Tibial artery (tissue), 4 donors: ENCODE results near the gene TOPAZ1.

Source experiments
- DNase-seq, 2 donors: peaks; one replicate each; pipeline ENCODE4 v3.0.0-alpha.2; 2019
- H3K27ac ChIP-seq, 2 donors: fragments of 200-600 bp; sonication (generic) in 1 of 2; 1 replicate in 1 of 2; 2 replicates in 1 of 2; pipeline ENCODE4 v1.5.1; 2018 to 2019; ENCODE audit warnings: mild to moderate bottlenecking in 1 of 2
- H3K27me3 ChIP-seq, 2 donors: fragments of 200-600 bp; sonication (generic) in 1 of 2; one replicate each; pipeline versions ENCODE4 v1.5.1 to v1.6.0; 2016 to 2019
- H3K36me3 ChIP-seq, 3 donors: fragments of 200-600 bp; sonication (generic) in 2 of 3; one replicate each; pipeline ENCODE4 v1.5.1; 2016 to 2019; ENCODE audit warnings: mild to moderate bottlenecking in 2 of 3
- H3K4me1 ChIP-seq, 4 donors: fragments of 200-600 bp; sonication (generic) in 2 of 4; 1 replicate in 3 of 4; 2 replicates in 1 of 4; pipeline ENCODE4 v1.5.1; 2016 to 2019
- H3K4me3 ChIP-seq, 2 donors: fragments of 200-600 bp; sonication (generic) in 1 of 2; 1 replicate in 1 of 2; 2 replicates in 1 of 2; pipeline ENCODE4 v1.5.1; 2018 to 2019; ENCODE audit warnings: mild to moderate bottlenecking in 2 of 2
- H3K9me3 ChIP-seq, 3 donors: fragments of 200-600 bp; sonication (generic) in 1 of 3; one replicate each; pipeline ENCODE4 v1.5.1; 2016 to 2019
- intact Hi-C: fragments of 100-400 bp; cut with DNase I; formaldehyde crosslinking; loops from one replicate; pipeline ENCODE4 v1.15.0; 2023; ENCODE audit warnings: low total_unique reads
- TF ChIP-seq, protein P1 (sequence below), 2 experiments: fragments of 200-600 bp in 1 of 2; fragments of 450-650 bp in 1 of 2; IDR thresholded peaks; one replicate each; pipeline ENCODE4 v1.5.1; 2017 to 2019; ENCODE audit warnings: antibody characterized with exemption in 2 of 2, mild to moderate bottlenecking in 1 of 2, moderate library complexity in 1 of 2

TOPAZ1 gene

DNA sequence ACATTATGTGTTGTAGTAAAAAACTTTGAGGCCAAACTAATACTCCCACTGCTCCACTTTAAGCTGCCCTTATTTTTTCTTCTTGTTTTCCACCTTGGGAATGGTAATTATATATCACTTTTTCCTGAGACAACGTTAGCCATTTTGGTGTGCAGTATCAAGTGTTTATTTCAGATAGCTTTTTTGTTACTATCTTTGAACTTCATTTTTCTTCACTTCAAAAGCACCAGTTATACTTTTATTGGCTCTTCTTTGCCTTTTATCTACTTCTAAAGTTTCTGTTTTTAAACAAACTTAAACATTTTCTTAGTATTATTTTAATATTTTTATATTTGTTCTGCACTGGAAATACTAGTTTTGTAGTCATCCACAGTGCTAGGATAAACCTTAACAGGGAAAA, 6.5 kb downstream of the TOPAZ1 start:
- H3K4me3 ChIP-seq, result no peak overlapping the region
- H3K27me3 ChIP-seq, result peaks cover 0 to 3% of the 10 kb centered on the region in 2 donors
- no peak overlapping the region for H3K27ac ChIP-seq
- DNase-seq, result no peak
- peaks cover 0 to 17% (median 13%) of the 10 kb centered on the region in 3 donors for H3K9me3 ChIP-seq
- H3K4me1 ChIP-seq, result no peaks in the 10 kb centered on the region
- intact Hi-C loops, result no loop called here
- H3K36me3 ChIP-seq, result no peaks in the 10 kb centered on the region
- TF ChIP-seq, protein P1, sequence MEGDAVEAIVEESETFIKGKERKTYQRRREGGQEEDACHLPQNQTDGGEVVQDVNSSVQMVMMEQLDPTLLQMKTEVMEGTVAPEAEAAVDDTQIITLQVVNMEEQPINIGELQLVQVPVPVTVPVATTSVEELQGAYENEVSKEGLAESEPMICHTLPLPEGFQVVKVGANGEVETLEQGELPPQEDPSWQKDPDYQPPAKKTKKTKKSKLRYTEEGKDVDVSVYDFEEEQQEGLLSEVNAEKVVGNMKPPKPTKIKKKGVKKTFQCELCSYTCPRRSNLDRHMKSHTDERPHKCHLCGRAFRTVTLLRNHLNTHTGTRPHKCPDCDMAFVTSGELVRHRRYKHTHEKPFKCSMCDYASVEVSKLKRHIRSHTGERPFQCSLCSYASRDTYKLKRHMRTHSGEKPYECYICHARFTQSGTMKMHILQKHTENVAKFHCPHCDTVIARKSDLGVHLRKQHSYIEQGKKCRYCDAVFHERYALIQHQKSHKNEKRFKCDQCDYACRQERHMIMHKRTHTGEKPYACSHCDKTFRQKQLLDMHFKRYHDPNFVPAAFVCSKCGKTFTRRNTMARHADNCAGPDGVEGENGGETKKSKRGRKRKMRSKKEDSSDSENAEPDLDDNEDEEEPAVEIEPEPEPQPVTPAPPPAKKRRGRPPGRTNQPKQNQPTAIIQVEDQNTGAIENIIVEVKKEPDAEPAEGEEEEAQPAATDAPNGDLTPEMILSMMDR (IDR thresholded peaks at IDR 0.05), result no peak

- intact Hi-C loops, result no loop called here
- Histone ChIP-seq H3K9me3 (peaks cover 0 to 17% (median 13%) of the 10 kb centered on the region in 3 donors), H3K4me1 (no peaks in the 10 kb centered on the region), H3K4me3 (no peak overlapping the region), H3K36me3 (no peaks in the 10 kb centered on the region), H3K27me3 (no peaks in the 10 kb centered on the region), H3K27ac (no peak overlapping the region)
- TF ChIP-seq, protein P1 (IDR thresholded peaks at IDR 0.05), result no peak
- no peak for DNase-seq
Observed at GRCh38 chr3:44252332-44252959, 10.8 kb downstream of the TOPAZ1 start.

DNA sequence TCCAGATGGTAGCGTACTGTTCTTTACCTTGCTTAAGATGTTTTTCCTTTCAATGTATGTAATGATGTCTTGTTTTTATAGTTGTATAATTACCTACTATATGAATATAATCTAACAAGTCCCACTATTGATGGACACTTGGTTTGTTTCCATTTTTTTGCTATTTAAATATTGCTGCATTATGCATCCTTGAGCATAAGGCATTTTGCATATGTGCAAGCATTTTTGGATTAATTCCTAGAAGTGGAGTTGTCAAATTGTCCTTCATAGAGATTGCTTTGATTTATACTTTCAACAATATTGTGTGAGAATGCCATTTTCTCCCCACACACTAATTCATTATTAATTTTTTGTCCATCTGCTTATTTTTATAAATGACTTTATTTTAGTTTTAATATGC, 17.7 kb downstream of the TOPAZ1 start:
- intact Hi-C loops, result no loop called here
- no peaks in the 10 kb centered on the region for H3K4me1 ChIP-seq
- TF ChIP-seq, protein P1 (IDR thresholded peaks at IDR 0.05), result no peak
- H3K27ac ChIP-seq, result no peak overlapping the region
- peaks cover 0 to 3% of the 10 kb centered on the region in 2 donors for H3K27me3 ChIP-seq
- DNase-seq, result no peak
- H3K9me3 ChIP-seq, result no peaks in the 10 kb centered on the region
- H3K4me3 ChIP-seq, result no peak overlapping the region
- no peaks in the 10 kb centered on the region for H3K36me3 ChIP-seq

- Histone ChIP-seq H3K27ac (no peak overlapping the region), H3K4me1 (no peaks in the 10 kb centered on the region), H3K36me3 (no peaks in the 10 kb centered on the region), H3K9me3 (no peaks in the 10 kb centered on the region), H3K27me3 (peaks cover 0 to 3% of the 10 kb centered on the region in 2 donors), H3K4me3 (no peak overlapping the region)
- TF ChIP-seq, protein P1 (IDR thresholded peaks at IDR 0.05), result no peak
- intact Hi-C loops, result no loop called here
- no peak for DNase-seq
Observed at GRCh38 chr3:44264146-44264545, 22.5 kb downstream of the TOPAZ1 start.

- H3K9me3 ChIP-seq, result no peaks in the 10 kb centered on the region
- TF ChIP-seq, protein P1 (IDR thresholded peaks at IDR 0.05), result no peak
- peaks cover 0 to 3% of the 10 kb centered on the region in 2 donors for H3K27me3 ChIP-seq
- H3K36me3 ChIP-seq, result no peaks in the 10 kb centered on the region
- H3K27ac ChIP-seq, result no peak overlapping the region
- no peak overlapping the region for H3K4me3 ChIP-seq
- no peaks in the 10 kb centered on the region for H3K4me1 ChIP-seq
- intact Hi-C loops, result no loop called here
- no peak for DNase-seq
Observed at GRCh38 chr3:44265815-44266214, 24.1 kb downstream of the TOPAZ1 start.

DNA sequence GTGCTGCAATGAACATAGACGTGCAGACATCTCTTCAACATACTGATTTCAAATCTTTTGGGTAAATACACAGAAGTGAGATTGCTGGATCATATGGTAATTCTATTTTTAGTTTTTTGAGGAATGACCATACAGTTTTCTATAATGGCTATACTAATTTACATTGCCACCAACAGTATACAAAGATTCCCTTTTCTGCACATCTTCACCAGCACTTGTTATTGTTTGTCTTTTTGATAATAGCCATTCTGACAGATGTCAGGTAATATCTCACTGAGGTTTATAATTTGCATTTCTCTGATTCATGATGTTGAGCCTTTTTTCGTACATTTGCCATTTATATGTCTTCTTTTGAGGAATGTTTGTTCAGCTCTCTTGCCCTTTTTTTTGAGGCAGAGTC, 30.5 kb downstream of the TOPAZ1 start:
- H3K4me1 ChIP-seq, result no peaks in the 10 kb centered on the region
- no peaks in the 10 kb centered on the region for H3K27me3 ChIP-seq
- H3K9me3 ChIP-seq, result peaks cover 0 to 7% (median 4%) of the 10 kb centered on the region in 3 donors
- H3K36me3 ChIP-seq, result no peaks in the 10 kb centered on the region
- no peak overlapping the region for H3K4me3 ChIP-seq
- no peak for DNase-seq
- no peak overlapping the region for H3K27ac ChIP-seq
- TF ChIP-seq, protein P1 (IDR thresholded peaks at IDR 0.05), result no peak
- intact Hi-C loops, result no loop called here
